Body of pancreas (tissue), 4 donors: Measurements from ENCODE around the gene POLA1.

Source experiments
- CTCF ChIP-seq, 7 experiments: fragments of 450-650 bp in 4 of 7; fragments of 200-600 bp in 3 of 7; sonication (generic) in 3 of 7; IDR thresholded peaks; one replicate each; pipeline ENCODE4 v1.5.1; 2016 to 2019; ENCODE audit warnings: antibody characterized with exemption in 7 of 7
- POLR2A ChIP-seq, 3 donors: fragments of 450-650 bp; IDR thresholded peaks; one replicate each; pipeline ENCODE4 v1.6.1; 2016; ENCODE audit warnings: antibody characterized with exemption in 3 of 3, mild to moderate bottlenecking in 2 of 3

GRCh38 chrX:25002661-25003020 lies 308.9 kb downstream of the POLA1 start:
- TF ChIP-seq CTCF (IDR thresholded peaks at IDR 0.05), result no peak
- no peak for TF ChIP-seq POLR2A (IDR thresholded peaks at IDR 0.05)
